HL-60 (cell line): ENCODE results near the gene PROCA1.
A peak's percentile ranks its signal among the peaks of the same experiment; 100 is the strongest.

Source experiments
- CTCF ChIP-seq: IDR thresholded peaks from one replicate; pipeline ENCODE4 v1.5.1; 2011; ENCODE audit warnings: low read length, control low read depth, inconsistent platforms; ENCODE audit not compliant: insufficient read depth
- GABPA ChIP-seq: IDR thresholded peaks from 2 replicates; pipeline ENCODE4 v1.6.1; 2012; ENCODE audit warnings: low read depth
- POLR2AphosphoS5 ChIP-seq: IDR thresholded peaks from 2 replicates; pipeline ENCODE4 v1.6.1; 2012; ENCODE audit warnings: low read depth
- REST ChIP-seq: IDR thresholded peaks from 2 replicates; pipeline ENCODE4 v1.6.1; 2012; ENCODE audit warnings: low read depth; ENCODE audit not compliant: insufficient replicate concordance
- SPI1 ChIP-seq: IDR thresholded peaks from 2 replicates; pipeline ENCODE4 v1.6.1; 2012; ENCODE audit warnings: low read depth, mild to moderate bottlenecking, borderline replicate concordance

GRCh38 chr17:28726627-28727491, 15.2 kb upstream of the PROCA1 start:
- TF ChIP-seq CTCF (peak; percentile 94), REST (no peak), SPI1 (no peak), GABPA (no peak), POLR2AphosphoS5 (0 out of 2 replicates have a peak, but pooled peaks have one; percentile 22)
